NCI-H187 (cell line): ENCODE results near the gene P2RY8.
"Not testable (repeated sequence)": the region's sequence is repeated elsewhere in the genome, so short reads cannot be mapped to it uniquely, and the experiment has no call there.

Source experiments
- DNase-seq, 2 experiments: peaks; one replicate each; lab custom pipeline; 2025; lab: John Stamatoyannopoulos, UW

P2RY8 gene

GRCh38 chrX:1537031-1537715 is at the start of gene P2RY8:
TSS of gene P2RY8 (minus strand) at chrX:1537185. CDS start at chrX:1466558, 70,627 bp downstream.
- no peak for DNase-seq

GRCh38 chrX:1584237-1585011 is 47.4 kb upstream of the P2RY8 start:
- no peak for DNase-seq

- DNase-seq, result no peak
Measured at GRCh38 chrX:1582686-1583437, 45.9 kb upstream of the P2RY8 start.

- peak; percentile 13 to 32 for DNase-seq
Measured at GRCh38 chrX:1581132-1581531, 44.1 kb upstream of the P2RY8 start.

GRCh38 chrX:1578511-1579173 is 41.7 kb upstream of the P2RY8 start:
- no peak for DNase-seq

GRCh38 chrX:1577845-1578244 is 40.9 kb upstream of the P2RY8 start:
- DNase-seq, result no peak

GRCh38 chrX:1576201-1576992 is 39.4 kb upstream of the P2RY8 start:
- no peak for DNase-seq

GRCh38 chrX:1574181-1574580 is 37.2 kb upstream of the P2RY8 start:
- not testable (repeated sequence) for DNase-seq

GRCh38 chrX:1564750-1565683 is 28.0 kb upstream of the P2RY8 start:
- no peak for DNase-seq

- DNase-seq, result not testable (repeated sequence)
Measured at GRCh38 chrX:1564077-1564476, 27.1 kb upstream of the P2RY8 start.

GRCh38 chrX:1561164-1561563 is 24.2 kb upstream of the P2RY8 start:
- DNase-seq, result no peak

- DNase-seq, result no peak
Measured at GRCh38 chrX:1558761-1559468, 21.9 kb upstream of the P2RY8 start.

GRCh38 chrX:1557442-1557841 is 20.5 kb upstream of the P2RY8 start:
- DNase-seq, result not testable (repeated sequence)

GRCh38 chrX:1555370-1555769 is 18.4 kb upstream of the P2RY8 start:
- no peak for DNase-seq

- no peak for DNase-seq
Measured at GRCh38 chrX:1554469-1555210, 17.7 kb upstream of the P2RY8 start.

- no peak for DNase-seq
Measured at GRCh38 chrX:1551959-1552546, 15.1 kb upstream of the P2RY8 start.

- DNase-seq, result no peak
Measured at GRCh38 chrX:1546691-1547251, 9.8 kb upstream of the P2RY8 start.

GRCh38 chrX:1545776-1546408 is 8.9 kb upstream of the P2RY8 start:
- DNase-seq, result no peak
